Measurements from ENCODE around the gene FER1L5. TPM values are rescaled to one million over a fixed set of nuclear protein-coding genes. Genes with fewer than 3 reads are reported as not detected.

The FER1L5 gene
- total RNA-seq, 2 experiments from 2014 or later, result not detected

- CTCF ChIA-PET, result no interaction called here
Measured at GRCh38 chr2:96692094-96692971, 49.8 kb downstream of the FER1L5 start.

GRCh38 chr2:96693286-96694200 lies 51.0 kb downstream of the FER1L5 start:
- ChIA-PET CTCF (no interaction called here), POLR2A (no interaction called here)

More at GRCh38 chr2:96692094-96692971, 49.8 kb downstream of the FER1L5 start:
- POLR2A ChIA-PET, result no interaction called here

DNA sequence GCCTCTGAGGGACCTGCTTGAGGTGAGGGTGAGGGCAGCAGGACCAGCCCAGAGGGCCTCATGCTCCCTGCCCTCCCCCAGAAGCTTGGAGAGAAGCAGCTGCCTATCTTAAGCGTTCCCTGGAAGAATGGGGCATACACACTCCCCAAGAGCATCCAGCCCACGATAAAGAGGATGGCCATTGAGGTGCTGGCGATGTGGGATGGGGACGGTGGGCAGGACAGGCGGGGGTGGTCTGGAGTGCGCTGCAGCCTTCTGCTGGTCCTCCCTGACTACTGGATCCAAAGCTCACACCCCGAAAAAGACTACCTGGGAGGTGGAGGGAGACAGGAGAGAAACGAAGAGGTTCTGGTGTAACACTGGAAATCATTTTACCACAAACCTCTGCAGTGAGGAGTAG lies 51.7 kb downstream of the FER1L5 start:
- ChIA-PET POLR2A (no interaction called here), CTCF (no interaction called here)

- POLR2A ChIA-PET, result no interaction called here
- CTCF ChIA-PET, result no interaction called here
Measured at GRCh38 chr2:96694816-96695455, 52.4 kb downstream of the FER1L5 start.

DNA sequence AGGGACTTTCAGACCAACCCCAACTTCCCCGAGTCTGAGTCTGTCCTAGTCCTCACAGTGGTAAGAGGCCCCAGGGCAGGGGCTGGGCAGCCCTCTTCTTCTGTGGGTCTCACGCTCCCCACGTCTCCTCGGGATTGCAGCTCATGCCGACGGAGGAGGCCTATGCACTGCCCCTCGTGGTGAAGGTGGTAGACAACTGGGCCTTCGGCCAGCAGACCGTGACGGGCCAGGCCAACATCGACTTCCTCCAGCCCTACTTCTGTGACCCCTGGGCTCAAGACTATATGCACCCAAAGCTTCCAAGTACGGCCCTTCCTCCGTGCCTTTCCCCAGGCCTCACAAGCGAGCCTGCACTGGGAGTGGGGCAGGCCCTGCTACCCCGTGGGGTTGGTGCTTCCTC lies 53.0 kb downstream of the FER1L5 start:
- CTCF ChIA-PET, result no interaction called here
- POLR2A ChIA-PET, result no interaction called here

DNA sequence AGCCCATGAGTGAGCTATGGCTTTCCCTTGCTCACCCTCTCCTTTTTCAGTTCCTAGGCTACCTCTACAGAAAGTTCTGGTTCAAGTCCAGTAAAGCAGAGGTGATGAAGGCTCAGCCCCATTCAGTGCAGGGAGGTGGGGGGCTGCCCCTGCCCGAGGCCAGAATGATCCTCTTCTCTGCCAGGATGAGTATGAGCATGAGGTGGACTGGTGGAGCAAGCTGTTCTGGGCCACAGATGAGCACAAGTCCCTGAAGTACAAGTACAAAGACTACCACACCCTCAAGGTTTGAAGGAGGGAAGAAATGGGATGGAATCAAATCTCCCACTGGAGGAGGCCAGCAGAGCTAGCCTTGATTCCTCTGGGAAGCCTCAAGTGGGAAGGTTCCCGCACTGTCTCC lies 54.9 kb downstream of the FER1L5 start:
- ChIA-PET CTCF (no interaction called here), POLR2A (no interaction called here)

DNA sequence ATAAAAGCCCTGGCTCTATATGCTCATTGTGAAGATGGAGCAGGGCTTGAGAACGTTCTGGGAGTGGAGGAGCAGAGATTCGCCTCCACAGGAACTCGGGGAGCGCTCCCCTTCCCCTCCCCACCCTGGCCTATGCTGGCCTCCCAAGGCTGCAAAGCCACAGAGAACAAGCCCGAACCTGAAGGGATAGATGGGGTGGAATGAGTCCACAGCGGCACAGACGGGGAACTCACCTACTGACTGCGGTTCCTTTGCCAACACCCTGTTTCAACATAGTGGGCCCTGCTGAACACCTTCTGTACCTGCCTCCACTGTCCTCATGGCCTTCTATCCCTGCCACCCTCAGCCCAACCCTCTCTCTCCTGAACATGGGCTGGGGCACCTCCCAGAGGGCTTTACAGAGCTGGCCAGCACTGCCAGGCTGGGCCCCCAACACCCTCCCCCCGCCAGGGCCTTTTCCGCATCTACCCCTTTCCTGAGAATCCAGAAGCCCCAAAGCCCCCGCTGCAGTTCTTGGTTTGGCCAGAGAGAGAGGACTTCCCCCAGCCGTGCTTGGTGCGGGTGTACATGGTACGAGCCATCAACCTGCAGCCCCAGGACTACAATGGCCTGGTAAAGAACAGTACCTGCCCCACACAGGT lies 55.8 kb downstream of the FER1L5 start:
- POLR2A ChIA-PET, result no interaction called here
- CTCF ChIA-PET, result no interaction called here

DNA sequence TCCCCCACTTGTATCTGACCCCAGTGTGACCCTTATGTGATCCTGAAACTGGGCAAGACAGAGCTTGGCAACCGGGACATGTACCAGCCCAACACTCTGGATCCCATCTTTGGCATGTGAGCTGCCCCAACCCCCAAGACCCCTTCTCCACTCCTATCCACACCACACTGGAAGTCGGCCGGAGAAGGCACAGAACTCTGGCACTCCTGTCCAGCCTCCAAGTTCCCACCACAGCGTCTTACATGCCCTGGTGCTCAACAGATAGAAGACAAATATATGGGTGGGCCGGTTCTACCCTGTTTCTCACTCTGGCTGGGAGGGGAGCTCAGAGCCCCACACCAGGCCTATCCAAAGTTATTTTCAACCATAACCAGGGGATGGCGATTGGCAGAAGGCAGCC lies 56.5 kb downstream of the FER1L5 start:
- CTCF ChIA-PET, result no interaction called here
- POLR2A ChIA-PET, result no interaction called here

- POLR2A ChIA-PET, result no interaction called here
- CTCF ChIA-PET, result no interaction called here
Measured at GRCh38 chr2:96699621-96700020, 57.1 kb downstream of the FER1L5 start.

DNA sequence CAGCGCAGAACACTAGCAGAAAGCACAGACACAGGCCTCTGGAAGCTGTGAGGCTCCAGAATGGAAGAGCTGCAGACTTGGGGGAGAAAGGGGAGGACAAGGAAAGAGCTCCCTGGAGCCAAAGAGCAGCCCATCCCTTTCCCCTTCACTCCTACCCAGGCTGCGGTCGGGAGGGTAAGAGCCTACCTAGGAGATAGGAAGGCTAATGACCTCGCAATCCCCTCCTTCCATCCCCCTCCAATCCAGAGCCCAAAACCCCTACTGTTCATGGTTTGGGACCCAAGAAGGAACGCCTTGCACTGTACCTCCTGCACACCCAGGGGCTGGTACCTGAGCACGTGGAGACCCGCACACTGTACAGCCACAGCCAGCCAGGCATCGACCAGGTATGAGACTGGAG lies 57.5 kb downstream of the FER1L5 start:
- CTCF ChIA-PET, result no interaction called here
- POLR2A ChIA-PET, result no interaction called here

GRCh38 chr2:96701636-96702035 lies 59.1 kb downstream of the FER1L5 start:
- ChIA-PET POLR2A (interaction anchor here (0.6 kb wide), 1 partner anchor 18 kb away, joined by 8 read pairs; no protein-coding TSS in a partner anchor), CTCF (no interaction called here)

GRCh38 chr2:96702098-96702785 lies 59.7 kb downstream of the FER1L5 start:
- CTCF ChIA-PET, result no interaction called here
- POLR2A ChIA-PET, result no interaction called here

GRCh38 chr2:96703021-96703751 lies 60.6 kb downstream of the FER1L5 start:
- ChIA-PET CTCF (interaction anchor here (0.7 kb wide), 1 partner anchor 211 kb away, joined by 4 read pairs; no protein-coding TSS in a partner anchor), POLR2A (no interaction called here)

- CTCF ChIA-PET, result interaction anchor here (0.7 kb wide), 1 partner anchor 9 kb away, joined by 3 read pairs; no protein-coding TSS in a partner anchor
Measured at GRCh38 chr2:96710985-96711384, 68.4 kb downstream of the FER1L5 start.

DNA sequence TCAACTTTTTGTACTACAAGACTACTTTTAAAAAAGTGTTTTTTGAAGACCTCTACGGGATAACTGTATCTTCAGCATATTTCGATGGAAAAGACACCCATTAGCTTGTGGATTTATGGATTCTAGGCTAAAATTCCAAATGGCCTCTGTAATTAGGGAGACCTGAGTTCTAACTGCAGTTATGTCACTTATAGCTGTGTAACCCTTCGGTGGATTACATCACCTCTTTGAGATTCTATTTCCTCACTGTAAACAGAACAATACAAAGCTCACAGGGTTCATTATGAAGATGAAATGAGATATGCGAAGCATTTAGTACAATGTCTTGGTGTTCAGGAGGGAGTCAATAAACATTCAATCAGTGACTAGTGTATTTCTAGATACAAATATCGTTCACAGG lies 73.1 kb downstream of the FER1L5 start:
- CTCF ChIA-PET, result no interaction called here
- POLR2A ChIA-PET, result no interaction called here

More at GRCh38 chr2:96710985-96711384, 68.4 kb downstream of the FER1L5 start:
- POLR2A ChIA-PET, result no interaction called here

- ChIA-PET POLR2A (no interaction called here), CTCF (no interaction called here)
Measured at GRCh38 chr2:96716388-96716787, 73.8 kb downstream of the FER1L5 start.

GRCh38 chr2:96726131-96726530 lies 83.6 kb downstream of the FER1L5 start:
- CTCF ChIA-PET, result no interaction called here
- POLR2A ChIA-PET, result no interaction called here

DNA sequence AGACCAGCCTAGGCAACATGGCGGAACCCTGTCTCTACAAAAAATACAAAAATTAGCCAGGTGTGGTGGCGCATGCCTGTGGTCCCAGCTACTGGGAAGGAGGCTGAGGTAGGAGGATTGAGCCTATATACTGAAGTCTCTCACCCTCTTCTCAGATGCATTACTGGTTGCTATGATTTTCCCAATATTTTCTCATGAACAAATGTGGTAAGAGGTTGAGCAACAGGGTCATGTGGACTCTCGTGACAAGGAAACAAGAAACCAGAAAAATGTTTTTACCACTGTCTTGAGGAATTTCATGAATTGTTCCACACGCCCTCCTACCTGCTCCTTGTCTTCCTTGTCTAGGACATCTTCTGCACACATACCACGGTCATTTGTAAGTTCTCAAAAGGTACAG lies 84.9 kb downstream of the FER1L5 start:
- CTCF ChIA-PET, result no interaction called here

DNA sequence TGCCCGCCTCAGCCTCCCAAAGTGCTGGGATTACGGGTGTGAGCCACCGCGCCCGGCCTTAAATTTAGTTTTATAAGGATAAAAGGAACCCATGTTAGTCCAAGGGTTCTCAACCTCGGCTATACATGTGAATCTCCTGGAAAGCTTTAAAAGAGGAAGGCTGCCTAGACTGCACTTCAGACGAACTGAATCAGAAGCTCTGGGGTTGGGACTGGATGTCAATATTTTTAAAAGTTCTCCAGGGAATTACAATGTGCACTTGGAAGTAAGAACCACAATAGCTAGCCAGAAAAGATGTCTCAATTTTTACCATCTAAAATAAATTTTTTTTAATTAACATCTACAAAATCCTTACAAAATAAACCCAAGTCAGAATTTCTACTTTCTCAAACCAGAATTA lies 87.2 kb downstream of the FER1L5 start:
- ChIA-PET CTCF (no interaction called here), POLR2A (no interaction called here)

More for the DNA sequence above, 84.9 kb downstream of the FER1L5 start:
- POLR2A ChIA-PET, result no interaction called here
